ENCODE data around the gene RECK. TPM values are rescaled to one million over a fixed set of nuclear protein-coding genes. Genes with fewer than 3 reads are reported as not detected.
A peak's percentile ranks its signal among the peaks of the same experiment; 100 is the strongest.
"Not testable (repeated sequence)": the region's sequence is repeated elsewhere in the genome, so short reads cannot be mapped to it uniquely, and the experiment has no call there.

Gene RECK
- total RNA-seq, 2 experiments from 2014 or later, result 9.3 to 9.8 TPM

GRCh38 chr9:36127652-36128244, 91.0 kb downstream of the RECK start:
- H3K27ac Mint-ChIP-seq, result peak overlapping the region; percentile 66
- ATAC-seq (ENCODE audit: poor library complexity), result peak; percentile 39
- H3K36me3 Mint-ChIP-seq (ENCODE audit: low read depth), result peaks cover 6% of the 10 kb centered on the region
- no peak overlapping the region for H3K27ac ChIP-seq (ENCODE audit: low read depth in 1 of 2, low read length in 2 of 2)
- ChIA-PET POLR2A (interaction anchor here (1.0 to 1.1 kb wide), 2 partner anchors 9 to 16 kb away, joined by 3 to 8 read pairs; partner anchors contain the start of gene GLIPR2), CTCF (no interaction called here)
- peak in 2 of 14 experiments; percentile 43 to 49 for DNase-seq
- H3K27me3 Mint-ChIP-seq, result no peaks in the 10 kb centered on the region
- intact Hi-C loops (cut with DNase I, micrococcal nuclease), result loop anchor here in 1 of 2 experiments (5.0 kb wide), 1 partner anchor 35 kb away; no protein-coding TSS in a partner anchor
- H3K9me3 ChIP-seq (ENCODE audit: control insufficient read depth in 1 of 2, insufficient read depth in 1 of 2, low read length in 2 of 2), result no peaks in the 10 kb centered on the region
- TF ChIP-seq CTCF (IDR thresholded peaks at IDR 0.05), result no peak
- no peak overlapping the region for H3K4me3 Mint-ChIP-seq
- H3K4me3 ChIP-seq (ENCODE audit: low read length), result no peak overlapping the region
- H3K9me3 Mint-ChIP-seq, result no peaks in the 10 kb centered on the region
- H3K4me1 Mint-ChIP-seq (ENCODE audit: low read depth), result peaks cover 29% of the 10 kb centered on the region
- no peaks in the 10 kb centered on the region for H3K27me3 ChIP-seq (ENCODE audit: control insufficient read depth in 1 of 2, insufficient read depth in 2 of 2, low read length in 2 of 2)
- H3K36me3 ChIP-seq (ENCODE audit: insufficient read depth, low read length), result peaks cover 2% of the 10 kb centered on the region
- H3K4me1 ChIP-seq (ENCODE audit: insufficient read depth, low read length), result peaks cover 30% of the 10 kb centered on the region

GRCh38 chr9:36128349-36128748, 91.6 kb downstream of the RECK start:
- no peak overlapping the region for H3K27ac ChIP-seq (ENCODE audit: low read depth in 1 of 2, low read length in 2 of 2)
- intact Hi-C loops (cut with DNase I, micrococcal nuclease), result loop anchor here in 1 of 2 experiments (5.0 kb wide), 1 partner anchor 34 kb away; no protein-coding TSS in a partner anchor
- no peak for TF ChIP-seq CTCF (IDR thresholded peaks at IDR 0.05)
- H3K27me3 ChIP-seq (ENCODE audit: control insufficient read depth in 1 of 2, insufficient read depth in 2 of 2, low read length in 2 of 2), result no peaks in the 10 kb centered on the region
- DNase-seq (no peak), ATAC-seq (ENCODE audit: poor library complexity) (no peak)
- H3K4me1 ChIP-seq (ENCODE audit: insufficient read depth, low read length), result peaks cover 30% of the 10 kb centered on the region
- no peaks in the 10 kb centered on the region for H3K36me3 ChIP-seq (ENCODE audit: insufficient read depth, low read length)
- H3K27ac Mint-ChIP-seq, result no peak overlapping the region
- no peaks in the 10 kb centered on the region for H3K27me3 Mint-ChIP-seq
- peaks cover 29% of the 10 kb centered on the region for H3K4me1 Mint-ChIP-seq (ENCODE audit: low read depth)
- ChIA-PET POLR2A (interaction anchor here (1.0 kb wide), 1 partner anchor 8 kb away, joined by 3 read pairs; the partner anchor contains the start of gene GLIPR2), CTCF (no interaction called here)
- H3K4me3 ChIP-seq (ENCODE audit: low read length), result no peak overlapping the region
- no peak overlapping the region for H3K4me3 Mint-ChIP-seq
- no peaks in the 10 kb centered on the region for H3K9me3 ChIP-seq (ENCODE audit: control insufficient read depth in 1 of 2, insufficient read depth in 1 of 2, low read length in 2 of 2)
- H3K36me3 Mint-ChIP-seq (ENCODE audit: low read depth), result peaks cover under 1% of the 10 kb centered on the region
- H3K9me3 Mint-ChIP-seq, result no peaks in the 10 kb centered on the region

- DNase-seq (no peak), ATAC-seq (ENCODE audit: poor library complexity) (no peak)
- Mint-ChIP-seq H3K4me3 (no peak overlapping the region), H3K4me1 (ENCODE audit: low read depth) (peaks cover 29% of the 10 kb centered on the region), H3K36me3 (ENCODE audit: low read depth) (no peaks in the 10 kb centered on the region), H3K27ac (no peak overlapping the region), H3K9me3 (no peaks in the 10 kb centered on the region), H3K27me3 (no peaks in the 10 kb centered on the region)
- TF ChIP-seq CTCF (IDR thresholded peaks at IDR 0.05), result no peak
- POLR2A ChIA-PET, result no interaction called here
- CTCF ChIA-PET, result interaction anchor here (1.7 kb wide), 1 partner anchor 26 kb away, joined by 3 read pairs; no protein-coding TSS in a partner anchor
- Histone ChIP-seq H3K36me3 (ENCODE audit: insufficient read depth, low read length) (no peaks in the 10 kb centered on the region), H3K9me3 (ENCODE audit: control insufficient read depth in 1 of 2, insufficient read depth in 1 of 2, low read length in 2 of 2) (no peaks in the 10 kb centered on the region), H3K27ac (ENCODE audit: low read depth in 1 of 2, low read length in 2 of 2) (no peak overlapping the region), H3K4me1 (ENCODE audit: insufficient read depth, low read length) (peaks cover 30% of the 10 kb centered on the region), H3K27me3 (ENCODE audit: control insufficient read depth in 1 of 2, insufficient read depth in 2 of 2, low read length in 2 of 2) (no peaks in the 10 kb centered on the region), H3K4me3 (ENCODE audit: low read length) (no peak overlapping the region)
- intact Hi-C loops (cut with DNase I, micrococcal nuclease), result loop anchor here in 1 of 2 experiments (5.0 kb wide), 1 partner anchor 33 kb away; no protein-coding TSS in a partner anchor
Observed at GRCh38 chr9:36129139-36129538, 92.4 kb downstream of the RECK start.

- H3K27me3 ChIP-seq (ENCODE audit: control insufficient read depth in 1 of 2, insufficient read depth in 2 of 2, low read length in 2 of 2); H3K4me3 Mint-ChIP-seq; H3K9me3 ChIP-seq (ENCODE audit: control insufficient read depth in 1 of 2, insufficient read depth in 1 of 2, low read length in 2 of 2); H3K4me3 ChIP-seq (ENCODE audit: low read length); H3K27me3 Mint-ChIP-seq; H3K36me3 Mint-ChIP-seq (ENCODE audit: low read depth); ATAC-seq (ENCODE audit: poor library complexity); DNase-seq; H3K27ac ChIP-seq (ENCODE audit: low read depth in 1 of 2, low read length in 2 of 2); H3K36me3 ChIP-seq (ENCODE audit: insufficient read depth, low read length); H3K9me3 Mint-ChIP-seq; H3K27ac Mint-ChIP-seq; CTCF ChIA-PET; intact Hi-C loops (cut with DNase I, micrococcal nuclease); POLR2A ChIA-PET: not testable (repeated sequence)
- H3K4me1 Mint-ChIP-seq (ENCODE audit: low read depth), result peaks cover 24% of the 10 kb centered on the region
- H3K4me1 ChIP-seq (ENCODE audit: insufficient read depth, low read length), result peaks cover 25% of the 10 kb centered on the region
Observed at GRCh38 chr9:36131666-36132065, 95.0 kb downstream of the RECK start.
